ENCODE measurements around the gene NEURL1B.

The NEURL1B gene

GRCh38 chr5:172632346-172633092 lies 8.5 kb upstream of the NEURL1B start:
- H3K27ac ChIP-seq (replicated peaks), result no peak overlapping the region
- no peaks in the 10 kb centered on the region for H3K27me3 ChIP-seq (ENCODE audit: insufficient read depth, poor library complexity, severe bottlenecking)
- TF ChIP-seq GABPA (IDR thresholded peaks at IDR 0.05; ENCODE audit: low read depth), result no peak
- no peak overlapping the region for H3K4me3 ChIP-seq (replicated peaks; ENCODE audit: insufficient read depth, low read length)
- DNase-seq (ENCODE audit: low read depth in 1 of 2, low spot score in 1 of 2), result no peak

- Histone ChIP-seq H3K27ac (replicated peaks) (no peak overlapping the region), H3K4me3 (replicated peaks; ENCODE audit: insufficient read depth, low read length) (no peak overlapping the region), H3K27me3 (ENCODE audit: insufficient read depth, poor library complexity, severe bottlenecking) (peaks cover 5% of the 10 kb centered on the region)
- TF ChIP-seq REST (IDR thresholded peaks at IDR 0.05; ENCODE audit: insufficient replicate concordance, low read depth) (no peak), GABPA (IDR thresholded peaks at IDR 0.05; ENCODE audit: low read depth) (no peak)
- no peak for DNase-seq (ENCODE audit: low read depth in 1 of 2, low spot score in 1 of 2)
Measured at GRCh38 chr5:172633403-172633970, 7.6 kb upstream of the NEURL1B start.

DNA sequence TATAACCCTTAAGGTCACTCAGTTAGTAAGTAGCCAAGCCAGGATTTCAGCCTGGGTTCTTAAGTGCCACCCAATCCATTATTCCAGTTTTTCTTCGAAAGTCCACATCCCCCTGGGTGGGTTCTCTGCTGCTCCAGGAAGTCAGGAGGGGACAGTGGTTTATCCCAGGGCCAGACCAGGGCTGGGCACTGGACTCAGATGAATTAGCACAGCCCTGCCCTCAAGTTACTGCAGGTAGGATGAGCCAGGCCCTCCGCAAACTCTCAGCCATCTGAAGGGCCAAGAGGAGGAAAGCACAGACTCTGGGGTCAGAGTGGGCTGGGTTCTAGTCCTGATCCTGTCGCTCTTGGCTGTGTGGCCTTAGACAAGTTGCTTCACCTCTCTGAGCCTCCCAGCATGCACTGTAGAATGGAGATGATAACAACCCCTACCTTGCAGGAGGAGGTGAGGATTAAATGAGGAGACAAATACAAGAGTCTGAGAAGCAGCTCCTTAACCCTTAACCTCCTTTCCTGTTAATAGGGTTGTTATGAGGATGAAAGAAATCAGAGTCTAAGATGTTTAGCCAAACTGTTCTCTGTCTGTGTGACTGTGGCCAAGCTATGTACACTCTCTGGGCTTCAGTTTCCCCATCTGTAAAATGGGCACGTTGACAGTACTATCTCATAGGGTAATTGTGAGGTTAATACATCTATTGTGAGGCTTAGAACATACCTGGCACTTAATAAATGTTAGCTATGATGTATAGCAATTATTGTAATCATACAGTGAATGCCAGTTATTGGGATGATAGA lies 6.8 kb upstream of the NEURL1B start:
- Histone ChIP-seq H3K27me3 (ENCODE audit: insufficient read depth, poor library complexity, severe bottlenecking) (peaks cover 5% of the 10 kb centered on the region), H3K27ac (replicated peaks) (no peak overlapping the region), H3K4me3 (replicated peaks; ENCODE audit: insufficient read depth, low read length) (no peak overlapping the region)
- TF ChIP-seq SPI1 (IDR thresholded peaks at IDR 0.05; ENCODE audit: borderline replicate concordance, low read depth) (no peak), GABPA (IDR thresholded peaks at IDR 0.05; ENCODE audit: low read depth) (no peak), CTCF (IDR thresholded peaks at IDR 0.05; ENCODE audit: insufficient read depth, low read length) (no peak), POLR2AphosphoS5 (IDR thresholded peaks at IDR 0.05; ENCODE audit: low read depth) (no peak)
- no peak for DNase-seq (ENCODE audit: low read depth in 1 of 2, low spot score in 1 of 2)

DNA sequence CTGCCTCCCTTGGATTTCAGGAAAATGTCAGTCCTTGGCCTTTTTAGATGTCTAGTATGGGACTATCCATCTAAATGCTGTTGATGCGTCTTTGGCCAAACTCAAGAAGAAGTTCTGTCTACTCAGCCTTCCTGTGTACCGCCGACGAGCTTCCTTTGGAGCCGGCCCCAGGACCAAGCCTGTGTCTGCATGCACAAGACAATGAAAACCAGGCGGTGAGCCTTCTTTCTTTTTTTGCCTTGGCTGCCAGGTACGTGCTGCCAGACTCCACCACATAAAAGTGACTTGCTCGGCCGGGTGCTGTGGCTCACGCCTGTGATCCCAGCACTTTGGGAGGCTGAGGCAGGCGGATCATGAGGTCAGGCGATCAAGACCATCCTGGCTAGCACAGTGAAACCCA lies 6.0 kb upstream of the NEURL1B start:
- TF ChIP-seq REST (IDR thresholded peaks at IDR 0.05; ENCODE audit: insufficient replicate concordance, low read depth) (no peak), CTCF (IDR thresholded peaks at IDR 0.05; ENCODE audit: insufficient read depth, low read length) (no peak), POLR2AphosphoS5 (IDR thresholded peaks at IDR 0.05; ENCODE audit: low read depth) (no peak), SPI1 (IDR thresholded peaks at IDR 0.05; ENCODE audit: borderline replicate concordance, low read depth) (no peak), GABPA (IDR thresholded peaks at IDR 0.05; ENCODE audit: low read depth) (no peak)
- Histone ChIP-seq H3K27me3 (ENCODE audit: insufficient read depth, poor library complexity, severe bottlenecking) (peaks cover 12% of the 10 kb centered on the region), H3K4me3 (replicated peaks; ENCODE audit: insufficient read depth, low read length) (no peak overlapping the region), H3K27ac (replicated peaks) (no peak overlapping the region)
- no peak for DNase-seq (ENCODE audit: low read depth in 1 of 2, low spot score in 1 of 2)

All from HL-60 (cell line).